DND-41 (cell line): Measurements from ENCODE around the gene PRLH.

Experiments used
- ATAC-seq: fragments of 200-7000 bp; cut with Tn5 transposase; 3 replicates; pipeline ENCODE4 v1.9.1; 2021; ENCODE audit warnings: low read depth; ENCODE audit not compliant: insufficient read depth
- DNase-seq: peaks from one replicate; pipeline ENCODE4 v3.0.0-alpha.2; 2020
- H2AFZ ChIP-seq: 2 replicates; pipeline ENCODE4 v1.6.0; 2012; ENCODE audit warnings: low read depth, low read length
- H3K27ac ChIP-seq: 2 replicates; pipeline ENCODE4 v1.5.1; 2012; ENCODE audit warnings: low read length, inconsistent platforms
- H3K27me3 ChIP-seq: fragments of 200-600 bp; sonication (generic); 2 replicates; pipeline ENCODE4 v1.6.0; 2012; ENCODE audit warnings: low read length, mild to moderate bottlenecking, inconsistent platforms; ENCODE audit not compliant: insufficient read depth, poor library complexity
- H3K36me3 ChIP-seq: 2 replicates; pipeline ENCODE4 v1.5.1; 2012; ENCODE audit warnings: low read length, inconsistent platforms; ENCODE audit not compliant: insufficient read depth
- H3K4me1 ChIP-seq: 2 replicates; pipeline ENCODE4 v1.5.1; 2012; ENCODE audit warnings: mild to moderate bottlenecking, low read length; ENCODE audit not compliant: insufficient read depth
- H3K4me2 ChIP-seq: 2 replicates; pipeline ENCODE4 v1.6.0; 2012; ENCODE audit warnings: mild to moderate bottlenecking, moderate library complexity, low read length, inconsistent platforms; ENCODE audit not compliant: insufficient read depth
- H3K4me3 ChIP-seq, 2 experiments: fragments of 200-600 bp in 1 of 2; shearing (Covaris generic) in 1 of 2; 2 replicates each; pipeline ENCODE4 v1.5.1; 2012 to 2016; ENCODE audit warnings: inconsistent platforms in 2 of 2, low read length in 2 of 2, mild to moderate bottlenecking in 2 of 2, low read depth in 1 of 2, moderate library complexity in 1 of 2
- H3K79me2 ChIP-seq: 2 replicates; pipeline ENCODE4 v1.6.0; 2012; ENCODE audit warnings: low read length, inconsistent platforms; ENCODE audit not compliant: insufficient read depth
- H3K9ac ChIP-seq: 2 replicates; pipeline ENCODE4 v1.6.0; 2012; ENCODE audit warnings: low read depth, mild to moderate bottlenecking, inconsistent platforms, low read length, moderate library complexity
- H3K9me3 ChIP-seq: 2 replicates; pipeline ENCODE4 v1.5.1; 2012; ENCODE audit warnings: low read length, moderate library complexity, mild to moderate bottlenecking, inconsistent platforms; ENCODE audit not compliant: insufficient read depth, severe bottlenecking
- H4K20me1 ChIP-seq: 2 replicates; pipeline ENCODE4 v1.6.0; 2012; ENCODE audit warnings: low read length; ENCODE audit not compliant: insufficient read depth
- CTCF ChIP-seq: IDR thresholded peaks from 2 replicates; pipeline ENCODE4 v1.5.1; 2012; ENCODE audit warnings: borderline replicate concordance, low read length, moderate library complexity, mild to moderate bottlenecking; ENCODE audit not compliant: poor library complexity, severe bottlenecking; ENCODE audit errors: extremely low read depth
- EZH2 ChIP-seq: IDR thresholded peaks from 3 replicates; pipeline ENCODE4 v1.6.1; 2012; ENCODE audit warnings: borderline replicate concordance, low read depth, mild to moderate bottlenecking, moderate library complexity, low read length, inconsistent platforms; ENCODE audit not compliant: severe bottlenecking

The PRLH gene

GRCh38 chr2:237534380-237534779 is 32.0 kb upstream of the PRLH start:
- ATAC-seq (no peak), DNase-seq (no peak)
- Histone ChIP-seq H3K4me2 (no peak overlapping the region), H3K9me3 (no peaks in the 10 kb centered on the region), H3K36me3 (no peaks in the 10 kb centered on the region), H3K27me3 (no peaks in the 10 kb centered on the region), H3K4me3 (no peak overlapping the region), H3K9ac (no peak overlapping the region), H3K79me2 (no peaks in the 10 kb centered on the region), H4K20me1 (no peaks in the 10 kb centered on the region), H3K27ac (no peak overlapping the region), H2AFZ (no peak overlapping the region), H3K4me1 (no peaks in the 10 kb centered on the region)
- TF ChIP-seq CTCF, result no peak
- no peak for TF ChIP-seq EZH2

- no peaks in the 10 kb centered on the region for H3K36me3 ChIP-seq
- H3K4me1 ChIP-seq, result no peaks in the 10 kb centered on the region
- ATAC-seq (no peak), DNase-seq (no peak)
- no peak for TF ChIP-seq CTCF
- no peak for TF ChIP-seq EZH2
- no peak overlapping the region for H2AFZ ChIP-seq
- H3K4me2 ChIP-seq, result no peak overlapping the region
- no peak overlapping the region for H3K9ac ChIP-seq
- H3K27ac ChIP-seq, result no peak overlapping the region
- no peaks in the 10 kb centered on the region for H4K20me1 ChIP-seq
- H3K9me3 ChIP-seq, result no peaks in the 10 kb centered on the region
- H3K4me3 ChIP-seq, result no peak overlapping the region
- H3K27me3 ChIP-seq, result no peaks in the 10 kb centered on the region
- H3K79me2 ChIP-seq, result no peaks in the 10 kb centered on the region
These were observed 30.8 kb upstream of the PRLH start for GRCh38 chr2:237535385-237536082.

- no peaks in the 10 kb centered on the region for H3K36me3 ChIP-seq
- ATAC-seq (no peak), DNase-seq (no peak)
- H3K4me1 ChIP-seq, result no peaks in the 10 kb centered on the region
- no peak overlapping the region for H3K4me2 ChIP-seq
- H3K4me3 ChIP-seq, result no peak overlapping the region
- no peaks in the 10 kb centered on the region for H3K9me3 ChIP-seq
- H2AFZ ChIP-seq, result no peak overlapping the region
- H3K79me2 ChIP-seq, result no peaks in the 10 kb centered on the region
- no peaks in the 10 kb centered on the region for H3K27me3 ChIP-seq
- H4K20me1 ChIP-seq, result no peaks in the 10 kb centered on the region
- H3K9ac ChIP-seq, result no peak overlapping the region
- TF ChIP-seq CTCF (no peak), EZH2 (no peak)
- no peak overlapping the region for H3K27ac ChIP-seq
These were observed 30.3 kb upstream of the PRLH start for GRCh38 chr2:237536083-237536415.
